ENCODE data around the gene ARRDC2. TPM values are rescaled to one million over a fixed set of nuclear protein-coding genes. Genes with fewer than 3 reads are reported as not detected.

Gene ARRDC2
- total RNA-seq, 1 donor from 2014 or later, result 16.6 TPM

DNA sequence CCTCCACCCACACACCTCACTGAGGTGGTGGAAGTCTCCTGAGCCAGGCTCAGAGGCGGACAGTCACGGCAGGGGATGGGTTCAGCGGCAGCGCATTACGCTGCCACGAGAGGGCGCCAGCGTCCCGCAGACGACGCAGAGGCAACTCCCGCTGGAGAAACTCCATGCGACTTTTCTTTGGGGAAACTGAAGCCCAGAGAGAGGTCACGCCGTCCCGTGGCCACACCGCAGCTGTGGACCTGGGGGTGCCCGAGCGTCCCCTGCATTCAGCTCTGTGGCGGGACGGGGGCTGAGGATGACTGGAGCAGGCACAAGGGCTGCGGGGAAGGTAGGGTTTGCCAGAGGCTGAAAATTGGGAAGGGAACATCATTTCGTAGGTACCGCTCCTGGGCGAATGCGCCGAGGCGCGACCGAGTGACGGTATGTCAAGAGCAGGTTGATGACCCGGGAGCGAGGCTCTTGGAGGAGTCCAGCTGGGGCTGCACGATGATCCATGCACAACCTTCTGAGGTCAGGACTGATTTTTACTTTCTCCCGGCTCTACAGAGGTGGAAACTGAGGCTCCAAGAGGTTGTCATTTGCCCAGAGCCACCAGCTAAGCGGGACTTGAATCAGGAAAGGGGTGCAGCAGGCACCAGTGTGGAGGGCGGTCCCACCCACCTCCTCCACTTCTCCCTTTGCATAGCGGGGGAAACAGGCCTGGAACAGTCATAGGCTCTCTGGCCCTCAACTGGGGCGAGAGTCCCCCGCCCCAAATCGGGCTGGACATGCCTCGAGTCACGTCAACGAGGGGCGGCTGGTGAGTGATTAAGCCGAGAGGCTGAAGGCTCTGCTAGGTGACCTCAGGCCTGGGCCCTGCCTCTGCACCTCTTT lies 690 bp upstream of the ARRDC2 start:
- Histone ChIP-seq H3K27ac (replicated peaks) (peak overlapping the region; percentile 90), H3K4me1 (peaks cover 64% of the 10 kb centered on the region), H3K4me3 (peak overlapping the region; percentile 67), H3K27me3 (ENCODE audit: low read depth) (peaks cover 10% of the 10 kb centered on the region), H3K36me3 (peaks cover 38% of the 10 kb centered on the region), H3K9me3 (replicated peaks) (no peaks in the 10 kb centered on the region)
- TF ChIP-seq, protein P1, sequence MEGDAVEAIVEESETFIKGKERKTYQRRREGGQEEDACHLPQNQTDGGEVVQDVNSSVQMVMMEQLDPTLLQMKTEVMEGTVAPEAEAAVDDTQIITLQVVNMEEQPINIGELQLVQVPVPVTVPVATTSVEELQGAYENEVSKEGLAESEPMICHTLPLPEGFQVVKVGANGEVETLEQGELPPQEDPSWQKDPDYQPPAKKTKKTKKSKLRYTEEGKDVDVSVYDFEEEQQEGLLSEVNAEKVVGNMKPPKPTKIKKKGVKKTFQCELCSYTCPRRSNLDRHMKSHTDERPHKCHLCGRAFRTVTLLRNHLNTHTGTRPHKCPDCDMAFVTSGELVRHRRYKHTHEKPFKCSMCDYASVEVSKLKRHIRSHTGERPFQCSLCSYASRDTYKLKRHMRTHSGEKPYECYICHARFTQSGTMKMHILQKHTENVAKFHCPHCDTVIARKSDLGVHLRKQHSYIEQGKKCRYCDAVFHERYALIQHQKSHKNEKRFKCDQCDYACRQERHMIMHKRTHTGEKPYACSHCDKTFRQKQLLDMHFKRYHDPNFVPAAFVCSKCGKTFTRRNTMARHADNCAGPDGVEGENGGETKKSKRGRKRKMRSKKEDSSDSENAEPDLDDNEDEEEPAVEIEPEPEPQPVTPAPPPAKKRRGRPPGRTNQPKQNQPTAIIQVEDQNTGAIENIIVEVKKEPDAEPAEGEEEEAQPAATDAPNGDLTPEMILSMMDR (IDR thresholded peaks at IDR 0.05; ENCODE audit: borderline replicate concordance), result peak; percentile 98
- intact Hi-C loops (cut with micrococcal nuclease), result loop anchor here (2.0 to 5.0 kb wide), 2 partner anchors 40 to 52 kb away; no protein-coding TSS in a partner anchor
- DNase-seq, result peak; percentile 81

DNA sequence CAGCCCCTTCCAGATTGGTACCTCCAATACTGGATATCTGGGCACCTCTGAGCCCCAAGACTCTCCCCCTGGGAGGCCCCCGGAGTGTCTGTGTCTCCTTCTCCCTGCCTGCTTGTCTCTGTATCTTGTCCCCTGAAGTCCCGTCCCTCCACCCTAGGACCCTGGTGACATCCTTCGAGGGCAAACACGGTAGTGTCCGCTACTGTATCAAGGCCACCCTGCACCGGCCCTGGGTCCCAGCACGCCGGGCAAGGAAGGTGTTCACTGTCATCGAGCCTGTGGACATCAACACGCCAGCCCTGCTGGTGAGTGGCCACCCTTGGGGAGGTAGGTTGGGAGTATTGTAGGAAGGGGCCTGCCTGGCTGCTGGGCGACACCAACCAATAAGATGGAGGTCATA lies 844 bp downstream of the ARRDC2 start:
- peak overlapping the region; percentile 67 for H3K4me3 ChIP-seq
- no peaks in the 10 kb centered on the region for H3K9me3 ChIP-seq (replicated peaks)
- H3K36me3 ChIP-seq, result peaks cover 53% of the 10 kb centered on the region
- no peaks in the 10 kb centered on the region for H3K27me3 ChIP-seq (ENCODE audit: low read depth)
- TF ChIP-seq, protein P1 (IDR thresholded peaks at IDR 0.05; ENCODE audit: borderline replicate concordance), result no peak
- intact Hi-C loops (cut with micrococcal nuclease), result loop anchor here (5.0 kb wide), 1 partner anchor 38 kb away; no protein-coding TSS in a partner anchor
- no peak for DNase-seq
- H3K27ac ChIP-seq (replicated peaks), result peak overlapping the region; percentile 90
- peaks cover 69% of the 10 kb centered on the region for H3K4me1 ChIP-seq

DNA sequence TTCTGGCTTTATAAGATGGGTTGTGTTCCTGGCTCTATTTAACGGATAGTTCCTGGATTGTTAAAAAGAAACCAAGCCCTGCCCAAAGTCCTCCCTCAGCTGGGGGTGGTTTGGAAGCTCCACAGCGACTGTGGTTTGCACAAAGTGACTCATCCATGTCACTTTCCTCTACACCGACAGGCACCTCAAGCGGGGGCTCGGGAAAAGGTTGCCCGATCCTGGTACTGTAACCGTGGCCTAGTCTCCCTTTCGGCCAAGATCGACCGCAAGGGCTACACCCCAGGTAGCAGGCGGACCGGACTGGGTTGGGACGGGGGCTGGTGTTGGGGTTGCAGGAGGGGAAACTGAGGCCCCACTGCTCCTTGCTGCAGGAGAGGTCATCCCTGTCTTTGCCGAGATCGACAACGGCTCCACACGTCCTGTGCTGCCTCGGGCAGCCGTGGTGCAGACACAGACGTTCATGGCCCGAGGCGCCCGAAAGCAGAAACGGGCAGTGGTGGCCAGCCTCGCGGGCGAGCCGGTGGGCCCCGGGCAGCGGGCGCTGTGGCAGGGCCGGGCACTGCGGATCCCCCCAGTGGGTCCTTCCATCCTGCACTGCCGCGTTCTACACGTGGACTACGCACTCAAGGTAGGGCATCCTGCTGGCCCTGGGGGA lies 1.6 kb downstream of the ARRDC2 start:
- Histone ChIP-seq H3K27me3 (ENCODE audit: low read depth) (no peaks in the 10 kb centered on the region), H3K4me1 (peaks cover 76% of the 10 kb centered on the region), H3K27ac (replicated peaks) (peak overlapping the region; percentile 90), H3K4me3 (peak overlapping the region; percentile 67), H3K36me3 (peaks cover 56% of the 10 kb centered on the region), H3K9me3 (replicated peaks) (no peaks in the 10 kb centered on the region)
- DNase-seq, result no peak
- intact Hi-C loops (cut with micrococcal nuclease), result loop anchor here (5.0 kb wide), 1 partner anchor 38 kb away; no protein-coding TSS in a partner anchor
- TF ChIP-seq, protein P1 (IDR thresholded peaks at IDR 0.05; ENCODE audit: borderline replicate concordance), result no peak

DNA sequence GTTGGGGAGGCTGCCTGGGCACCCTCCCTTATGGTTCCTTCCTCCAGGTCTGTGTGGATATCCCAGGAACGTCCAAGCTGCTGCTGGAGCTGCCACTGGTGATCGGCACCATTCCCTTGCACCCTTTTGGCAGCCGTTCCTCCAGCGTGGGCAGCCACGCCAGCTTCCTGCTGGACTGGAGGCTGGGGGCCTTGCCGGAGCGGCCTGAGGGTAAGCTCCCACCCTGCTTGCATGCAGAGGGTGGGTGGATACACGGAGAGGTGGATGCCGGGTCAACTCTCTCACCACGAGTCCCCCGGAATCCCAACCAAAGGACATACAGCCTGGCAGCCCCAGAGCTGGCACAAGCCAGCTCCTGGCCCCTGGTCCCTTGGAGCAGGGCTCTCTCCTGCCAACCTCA lies 2.2 kb downstream of the ARRDC2 start:
- peak overlapping the region; percentile 67 for H3K4me3 ChIP-seq
- TF ChIP-seq, protein P1 (IDR thresholded peaks at IDR 0.05; ENCODE audit: borderline replicate concordance), result no peak
- peak overlapping the region; percentile 90 for H3K27ac ChIP-seq (replicated peaks)
- DNase-seq, result no peak
- H3K36me3 ChIP-seq, result peaks cover 62% of the 10 kb centered on the region
- H3K4me1 ChIP-seq, result peaks cover 82% of the 10 kb centered on the region
- H3K9me3 ChIP-seq (replicated peaks), result no peaks in the 10 kb centered on the region
- H3K27me3 ChIP-seq (ENCODE audit: low read depth), result no peaks in the 10 kb centered on the region
- intact Hi-C loops (cut with micrococcal nuclease), result no loop called here

DNA sequence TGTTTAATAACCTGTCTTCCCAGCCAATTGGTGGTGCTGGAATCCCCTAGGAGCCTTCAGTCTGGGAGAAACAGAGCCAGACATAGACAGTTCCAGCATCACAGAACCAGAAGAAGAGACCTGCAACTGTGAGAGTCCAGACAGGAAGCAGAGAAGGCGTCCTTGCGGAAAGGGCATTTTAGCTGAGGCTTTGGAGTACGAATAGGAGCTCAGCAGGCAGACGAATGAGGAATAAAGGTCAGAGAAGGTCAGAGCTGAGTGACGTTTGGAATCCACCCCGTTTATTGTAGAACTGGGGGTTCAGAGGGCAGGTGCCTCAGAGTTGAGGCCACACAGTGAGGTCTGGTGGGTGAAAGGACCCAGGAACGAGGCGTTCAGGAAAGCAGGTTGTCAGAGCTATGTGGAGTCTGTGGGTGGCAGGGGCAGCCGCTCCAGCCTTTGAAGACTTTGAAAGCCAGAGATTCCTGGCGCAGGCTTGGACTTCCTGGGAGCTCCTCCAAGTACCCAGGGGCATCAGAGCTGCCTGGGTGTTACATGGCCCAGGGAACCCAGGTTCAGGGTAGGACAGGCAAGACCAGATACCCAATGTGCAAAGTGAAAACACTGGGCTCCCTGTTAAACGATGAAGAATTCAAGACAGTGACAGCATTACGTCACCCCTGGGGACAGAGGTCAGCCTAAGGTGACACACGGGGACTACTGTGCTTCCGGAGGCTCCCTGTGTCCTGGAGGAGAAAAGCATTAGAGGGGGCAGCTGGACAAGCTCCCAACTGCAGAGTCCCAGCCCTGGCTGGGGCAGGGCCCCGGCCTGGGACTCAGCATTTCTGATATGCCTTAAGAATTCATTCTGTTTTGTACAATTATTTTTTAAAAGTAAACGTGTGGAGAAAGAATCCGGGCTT lies 5.5 kb downstream of the ARRDC2 start:
- H3K9me3 ChIP-seq (replicated peaks), result no peaks in the 10 kb centered on the region
- TF ChIP-seq, protein P1 (IDR thresholded peaks at IDR 0.05; ENCODE audit: borderline replicate concordance), result no peak
- H3K4me3 ChIP-seq, result peak overlapping the region; percentile 67
- H3K27ac ChIP-seq (replicated peaks), result peak overlapping the region; percentile 98
- no peaks in the 10 kb centered on the region for H3K27me3 ChIP-seq (ENCODE audit: low read depth)
- intact Hi-C loops (cut with micrococcal nuclease), result no loop called here
- peak; percentile 27 for DNase-seq
- peaks cover 68% of the 10 kb centered on the region for H3K36me3 ChIP-seq
- H3K4me1 ChIP-seq, result peaks cover 99% of the 10 kb centered on the region

Data from left ventricle myocardium inferior (tissue), 1 donor.